HG03066 (cell line): ENCODE measurements around the gene EMP3.

Experiments
- ATAC-seq: cut with Tn5 transposase; IDR thresholded peaks from one replicate; pipeline ENCODE4 v1.9.1; 2021; ENCODE audit warnings: low read depth; ENCODE audit not compliant: unreplicated experiment

The EMP3 gene

DNA sequence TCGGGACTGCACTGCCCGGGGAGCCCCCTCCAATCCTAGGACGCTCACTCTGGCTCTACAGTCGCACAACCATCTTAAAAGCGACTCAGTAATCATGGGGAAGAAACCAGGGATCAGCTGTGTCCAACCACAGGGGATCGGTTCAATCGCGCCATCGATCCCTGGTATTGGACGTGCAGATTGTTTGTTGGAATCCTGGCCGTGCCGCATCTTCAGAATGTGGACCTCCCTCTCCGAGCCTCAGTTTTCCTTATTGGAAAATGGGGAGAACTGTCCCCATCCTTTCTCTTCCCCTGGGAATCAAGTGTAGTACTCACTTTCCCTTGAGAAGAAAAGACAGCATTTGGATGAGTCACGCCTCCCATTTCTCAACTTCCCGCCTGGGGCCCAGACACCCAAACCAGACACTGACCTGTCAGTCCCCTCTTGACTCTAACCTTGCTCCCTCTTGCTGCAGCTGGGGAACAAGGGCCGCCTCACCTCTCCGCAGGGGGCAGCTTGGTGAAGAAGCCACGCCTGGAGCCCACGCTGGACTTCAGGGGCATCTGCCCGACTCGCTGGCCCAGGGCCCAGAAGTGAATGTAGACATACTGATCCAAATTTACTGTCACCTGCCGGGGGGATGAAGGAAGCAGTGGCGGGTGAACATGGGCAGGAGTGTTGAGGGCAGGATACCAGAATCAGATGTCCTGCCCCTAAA lies 17.6 kb downstream of the EMP3 start:
- ATAC-seq, result no peak

DNA sequence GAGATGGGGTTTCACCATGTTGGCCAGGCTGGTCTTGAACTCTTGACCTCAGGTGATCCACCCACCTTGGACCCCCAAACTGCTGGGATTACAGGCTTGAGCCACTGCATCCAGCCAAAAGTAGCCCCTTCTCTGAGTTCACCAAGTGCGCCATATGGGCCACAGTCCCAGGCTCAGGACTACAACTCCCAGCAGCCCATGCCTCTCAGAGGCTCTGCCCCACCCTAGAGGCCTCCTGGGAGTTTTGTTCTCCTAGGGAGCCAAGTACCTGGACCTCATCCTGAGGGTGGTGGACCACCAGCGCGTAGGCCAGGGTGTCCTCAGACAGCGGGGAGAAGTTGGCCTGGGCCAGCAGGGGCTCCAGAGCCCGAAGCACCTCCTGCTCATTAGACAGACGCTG lies 19.5 kb downstream of the EMP3 start:
- ATAC-seq, result no peak

DNA sequence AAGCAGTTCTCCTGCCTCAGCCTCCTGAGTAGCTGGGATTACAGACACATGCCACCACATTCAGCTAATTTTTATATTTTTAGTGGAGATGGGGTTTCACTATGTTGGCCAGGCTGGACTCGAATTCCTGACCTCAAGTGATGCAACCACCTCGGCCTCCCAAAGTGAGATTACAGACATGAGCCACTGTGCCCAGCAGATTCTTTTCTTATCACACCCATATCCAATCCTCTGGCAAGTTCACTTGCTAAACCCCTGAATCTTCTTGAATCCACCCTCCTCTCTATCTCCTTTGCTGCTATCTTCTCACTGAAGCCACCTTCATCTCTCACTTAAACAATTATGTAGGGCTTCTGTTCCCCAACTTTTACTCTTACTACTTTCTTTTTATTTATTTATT lies 20.8 kb downstream of the EMP3 start:
- no peak for ATAC-seq

DNA sequence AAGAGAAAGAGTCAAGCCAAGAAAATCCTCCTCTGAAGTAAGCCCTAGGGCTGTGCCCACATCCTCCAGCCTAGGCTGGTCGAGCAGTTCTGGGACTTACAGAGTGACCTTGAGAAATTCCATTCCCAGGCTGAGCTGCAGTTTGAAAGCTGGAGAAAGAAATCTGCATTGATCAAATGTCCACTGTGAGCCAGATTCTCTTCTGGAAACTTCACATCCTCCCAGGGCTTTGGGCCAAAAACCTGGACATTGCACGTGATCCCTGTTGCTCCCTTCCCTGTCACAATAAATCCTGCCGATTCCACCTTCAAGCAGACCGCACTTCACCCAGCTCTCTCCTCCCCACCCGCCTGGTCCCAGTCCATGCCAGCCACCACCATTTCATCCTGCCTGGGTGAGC lies 22.7 kb downstream of the EMP3 start:
- ATAC-seq, result no peak

DNA sequence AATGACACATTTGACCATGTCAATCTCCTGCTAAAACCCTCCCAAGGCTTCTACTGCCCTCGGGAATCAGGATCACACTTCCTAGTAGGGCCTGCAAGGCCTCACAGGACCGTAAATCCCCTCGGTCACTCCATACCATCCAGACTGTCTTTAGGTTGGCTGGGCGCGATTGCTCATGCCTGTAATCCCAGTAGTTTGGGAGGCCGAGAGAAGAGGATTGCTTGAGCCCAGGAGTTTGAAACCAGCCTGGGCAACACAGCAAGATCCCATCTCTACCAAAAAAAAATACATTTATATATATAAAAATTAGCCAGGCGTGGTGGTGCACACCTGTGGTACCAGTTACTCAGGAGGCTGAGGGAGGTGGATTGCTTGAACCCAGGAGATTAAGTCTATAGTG lies 23.4 kb downstream of the EMP3 start:
- no peak for ATAC-seq

DNA sequence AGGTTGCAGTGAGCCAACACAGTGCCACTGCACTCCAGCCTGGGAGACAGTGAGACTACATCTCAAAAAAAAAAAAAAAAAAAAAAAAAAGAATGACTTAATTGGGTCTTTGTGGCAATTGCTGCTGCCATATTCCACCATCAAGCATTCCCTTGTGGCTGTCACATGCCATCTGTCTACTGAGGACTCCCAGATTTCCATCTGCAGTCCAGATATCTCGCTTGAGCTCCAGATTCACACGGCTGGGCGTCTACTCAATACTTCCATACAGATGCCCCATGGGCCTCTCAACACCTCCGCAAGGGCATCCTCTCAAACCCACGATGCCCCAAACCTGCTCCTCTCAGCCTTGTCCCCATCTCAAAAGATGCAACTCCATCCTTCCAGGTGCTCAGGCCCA lies 25.5 kb downstream of the EMP3 start:
- ATAC-seq, result no peak

DNA sequence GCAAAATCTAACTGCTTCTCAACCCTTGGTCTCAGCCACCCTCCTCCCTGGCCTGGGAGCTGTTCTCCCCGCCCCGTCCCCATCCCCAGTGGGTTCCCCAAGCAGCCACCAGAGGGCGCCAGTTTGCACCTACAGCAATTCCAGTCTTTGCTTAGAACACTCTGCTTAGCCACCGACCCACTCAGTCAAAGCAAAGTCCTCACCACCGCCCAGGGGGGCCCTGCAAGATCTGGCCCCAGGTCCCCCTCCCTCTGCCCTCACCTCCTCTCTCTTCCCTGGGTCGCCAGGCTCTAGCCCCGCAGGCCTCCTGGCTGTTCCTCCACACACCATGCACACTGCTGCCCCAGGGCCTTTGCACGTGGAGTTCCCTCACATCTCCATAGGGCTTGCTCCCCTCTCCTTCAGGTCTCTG lies 26.0 kb downstream of the EMP3 start:
- ATAC-seq, result no peak

DNA sequence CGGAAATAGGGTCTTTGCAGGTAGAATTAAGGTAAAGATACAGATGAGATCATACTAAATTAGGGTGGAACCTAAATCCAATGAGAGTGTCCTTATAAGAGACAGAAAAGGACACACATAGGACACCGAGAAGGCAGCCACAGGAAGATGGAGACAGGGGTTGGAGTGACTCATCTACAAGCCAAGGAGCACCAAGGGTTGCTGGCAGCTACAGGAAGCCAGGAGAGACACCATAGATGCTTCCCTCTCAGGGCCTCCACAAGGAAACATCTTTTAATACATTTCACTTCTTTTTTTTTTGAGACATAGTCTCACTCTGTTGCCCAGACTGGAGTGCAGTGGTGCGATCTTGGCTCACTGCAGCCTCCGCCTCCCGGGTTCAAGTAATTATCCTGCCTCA lies 28.3 kb downstream of the EMP3 start:
- ATAC-seq, result no peak

DNA sequence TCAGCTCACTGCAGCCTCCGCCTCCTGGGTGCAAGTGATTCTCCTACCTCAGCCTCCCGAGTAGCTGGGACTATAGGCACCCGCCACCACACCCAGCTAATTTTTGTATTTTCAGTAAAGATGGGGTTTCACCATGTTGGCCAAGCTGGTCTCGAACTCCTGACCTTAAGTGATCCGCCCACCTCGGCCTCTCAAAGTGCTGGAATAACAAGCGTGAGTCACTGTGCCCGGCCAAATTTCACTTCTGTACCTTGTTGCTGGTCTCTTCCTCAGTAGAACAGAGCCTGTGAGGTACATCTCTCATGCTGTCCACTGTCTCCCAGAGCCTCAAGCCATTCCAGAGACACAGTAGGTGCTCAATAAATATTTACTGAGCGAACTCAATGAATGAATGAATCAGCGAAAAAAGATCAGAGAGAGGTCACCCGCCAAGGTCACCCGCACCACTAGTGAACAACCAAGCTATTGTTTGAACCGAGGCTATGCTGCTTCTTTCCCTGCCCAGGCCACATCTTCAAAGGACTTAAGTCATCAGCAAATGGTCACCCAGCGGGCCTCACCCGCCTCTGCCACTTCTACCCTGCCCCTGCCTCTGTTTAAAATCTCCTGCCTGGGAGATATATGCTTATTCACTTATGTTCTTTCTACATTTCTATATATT lies 29.1 kb downstream of the EMP3 start:
- no peak for ATAC-seq

DNA sequence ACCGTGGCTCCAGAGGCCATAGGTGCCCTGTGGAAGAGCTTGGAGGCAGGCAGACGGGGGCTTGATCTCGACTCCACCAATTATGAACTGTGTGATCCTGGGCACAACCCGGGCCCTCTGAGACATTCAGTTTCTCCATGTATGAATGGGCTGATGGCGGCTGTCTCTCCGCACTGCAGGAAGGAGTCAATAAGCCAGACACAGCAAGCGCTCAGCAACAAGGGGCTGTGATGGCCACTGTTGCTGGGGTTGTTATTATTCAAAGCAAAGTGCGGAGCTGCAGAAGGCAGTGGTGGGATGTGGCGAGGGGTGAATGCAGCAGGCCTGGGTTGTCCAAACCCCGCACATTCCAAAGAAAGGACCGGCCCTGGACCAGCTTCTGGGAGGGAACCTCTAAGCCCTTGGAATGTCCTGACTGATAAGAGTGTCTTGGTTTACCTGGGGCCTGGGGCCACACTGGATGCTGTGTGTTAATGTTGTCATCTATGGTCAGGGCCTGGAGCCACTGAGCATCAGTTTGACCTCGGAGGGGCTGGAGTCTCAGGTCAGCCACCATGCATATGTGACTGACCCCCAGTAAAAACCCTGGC lies 30.1 kb downstream of the EMP3 start:
- no peak for ATAC-seq

DNA sequence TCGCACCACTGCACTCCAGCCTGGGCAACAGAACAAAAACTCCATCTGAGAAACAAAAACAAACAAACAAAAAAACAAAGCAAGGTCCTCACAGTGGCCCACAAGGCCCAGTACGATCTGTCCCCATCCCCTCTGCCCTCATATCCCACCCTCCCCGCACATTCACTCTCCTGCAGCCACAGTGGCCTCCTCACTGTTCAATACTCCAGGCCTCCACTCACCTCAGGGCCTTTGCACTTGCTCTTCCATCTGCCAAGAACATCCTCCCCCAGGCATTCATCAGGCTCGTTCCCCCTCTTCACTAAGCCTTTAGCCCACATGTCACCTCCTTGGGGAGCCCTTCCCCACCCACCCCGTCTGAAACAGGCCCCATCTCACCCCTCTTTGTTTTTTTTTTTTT lies 33.8 kb downstream of the EMP3 start:
- ATAC-seq, result no peak

DNA sequence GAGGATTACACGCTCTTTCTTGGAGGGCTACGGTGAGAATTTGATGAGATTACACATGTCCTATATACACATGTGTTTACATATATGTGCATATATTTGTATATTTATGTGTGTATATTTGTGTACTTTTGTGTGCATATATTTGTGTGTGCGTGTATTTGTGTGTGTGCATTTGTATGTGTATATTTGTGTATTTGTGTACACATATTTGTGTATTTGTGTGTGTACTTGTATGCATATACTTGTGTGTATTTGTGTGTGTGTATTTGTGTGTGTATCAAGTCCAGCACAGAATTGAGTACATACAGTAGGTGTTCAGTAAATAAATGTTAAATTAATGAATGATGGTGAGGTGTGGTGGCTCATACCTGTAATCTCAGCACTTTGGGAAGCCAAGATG lies 36.6 kb downstream of the EMP3 start:
- no peak for ATAC-seq

DNA sequence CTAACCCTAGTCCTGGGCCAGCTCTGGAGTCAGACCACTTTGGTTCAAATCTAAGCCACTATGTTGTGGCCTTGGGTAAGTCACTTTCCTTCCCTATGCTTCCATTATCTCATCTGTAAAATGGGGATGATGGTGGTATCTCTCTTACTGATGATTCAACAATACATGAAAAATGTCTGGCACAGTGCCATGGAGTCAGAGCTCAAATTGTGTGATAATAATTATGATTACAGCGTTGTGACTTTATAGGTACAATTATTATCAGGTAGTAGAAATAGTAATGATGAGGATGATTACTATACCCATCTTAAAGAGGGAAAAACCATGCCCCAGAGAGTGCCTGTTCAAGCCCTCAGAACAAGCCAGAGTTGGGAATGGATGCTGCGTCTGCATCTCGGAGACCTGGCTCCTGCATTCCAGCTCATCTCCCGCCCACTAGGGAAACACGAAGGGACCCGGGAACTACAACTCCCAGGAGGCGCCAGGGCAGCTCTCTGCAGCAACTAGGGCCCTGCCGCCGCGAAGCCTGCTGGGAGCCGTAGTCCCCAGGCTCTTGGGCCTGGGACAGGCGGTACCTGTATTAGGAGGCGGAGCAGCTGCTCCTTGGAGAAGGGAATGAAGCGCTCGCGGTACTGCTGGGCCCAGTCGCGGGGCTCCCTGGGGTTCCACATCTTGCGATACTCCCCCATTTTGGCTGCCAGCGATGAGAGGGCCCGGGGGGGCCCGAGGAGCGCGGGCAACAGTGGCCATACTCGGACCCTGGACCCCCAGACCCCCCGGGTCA lies 37.6 kb downstream of the EMP3 start:
- ATAC-seq, result peak; percentile 51

DNA sequence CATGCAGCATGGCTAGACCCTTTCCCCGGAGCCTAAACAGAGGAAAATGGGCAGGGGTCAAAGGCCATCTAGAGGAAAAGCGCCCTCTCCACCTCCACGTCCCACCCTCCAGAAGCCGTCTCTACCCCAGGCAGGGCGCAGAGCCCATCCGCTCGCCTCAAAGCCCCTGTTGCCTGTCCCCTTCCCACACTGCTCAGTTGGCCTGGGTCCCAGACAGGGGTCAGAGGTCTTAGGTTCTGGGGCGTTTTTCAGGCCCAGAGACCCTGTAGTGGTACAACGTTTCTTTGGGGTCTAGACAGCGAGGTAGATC lies 38.1 kb downstream of the EMP3 start:
- ATAC-seq, result peak; percentile 12

DNA sequence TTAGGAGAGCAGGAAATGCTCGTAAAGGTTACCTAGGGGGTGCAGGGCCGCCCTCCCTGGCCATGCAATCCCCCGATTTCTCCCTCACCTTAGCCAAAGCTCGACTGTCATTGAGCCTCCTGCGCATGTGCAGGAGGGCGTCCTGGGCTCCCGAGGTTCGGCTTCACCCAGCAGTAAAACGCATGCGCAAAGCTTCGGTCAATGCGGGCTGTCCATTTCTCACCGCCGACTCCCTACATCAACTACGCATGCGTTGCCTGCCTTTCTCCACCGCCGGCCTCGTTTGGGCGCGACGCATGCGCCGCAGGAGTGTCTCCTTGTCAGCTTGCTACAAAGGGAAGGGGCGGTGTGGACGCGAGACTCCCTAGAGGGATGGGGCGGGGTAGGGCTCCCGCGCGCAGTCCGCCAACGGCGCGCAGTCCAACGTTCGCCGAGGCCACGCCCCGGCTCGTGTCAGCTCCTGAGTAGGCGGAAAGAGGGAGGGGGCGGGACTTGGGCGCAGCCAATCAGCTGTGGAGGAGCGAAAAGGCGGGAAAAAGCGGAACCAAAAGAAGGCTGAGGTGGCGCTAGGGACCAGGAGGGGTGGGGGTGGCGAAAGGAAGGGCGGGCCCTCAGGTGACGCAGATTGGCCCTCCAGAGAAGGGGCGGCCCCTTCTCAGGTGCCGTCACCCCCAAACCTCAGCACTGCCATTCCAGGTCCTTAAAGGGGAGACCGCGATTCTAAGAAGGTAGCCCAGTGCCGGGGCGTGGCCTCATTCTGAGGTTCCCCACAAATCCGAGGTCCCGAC lies 38.7 kb downstream of the EMP3 start, which contains the start of the genes SYNGR4 and TMEM143:
TSS of gene SYNGR4 (plus strand) at position 558 of the 788 bp plus-strand sequence. CDS start 1,476 bp downstream, outside the sequence.
TSS of gene TMEM143 (minus strand) at position 131 of the 788 bp plus-strand sequence. CDS start at position 111, 20 bp downstream.
- peak; percentile 65 for ATAC-seq

DNA sequence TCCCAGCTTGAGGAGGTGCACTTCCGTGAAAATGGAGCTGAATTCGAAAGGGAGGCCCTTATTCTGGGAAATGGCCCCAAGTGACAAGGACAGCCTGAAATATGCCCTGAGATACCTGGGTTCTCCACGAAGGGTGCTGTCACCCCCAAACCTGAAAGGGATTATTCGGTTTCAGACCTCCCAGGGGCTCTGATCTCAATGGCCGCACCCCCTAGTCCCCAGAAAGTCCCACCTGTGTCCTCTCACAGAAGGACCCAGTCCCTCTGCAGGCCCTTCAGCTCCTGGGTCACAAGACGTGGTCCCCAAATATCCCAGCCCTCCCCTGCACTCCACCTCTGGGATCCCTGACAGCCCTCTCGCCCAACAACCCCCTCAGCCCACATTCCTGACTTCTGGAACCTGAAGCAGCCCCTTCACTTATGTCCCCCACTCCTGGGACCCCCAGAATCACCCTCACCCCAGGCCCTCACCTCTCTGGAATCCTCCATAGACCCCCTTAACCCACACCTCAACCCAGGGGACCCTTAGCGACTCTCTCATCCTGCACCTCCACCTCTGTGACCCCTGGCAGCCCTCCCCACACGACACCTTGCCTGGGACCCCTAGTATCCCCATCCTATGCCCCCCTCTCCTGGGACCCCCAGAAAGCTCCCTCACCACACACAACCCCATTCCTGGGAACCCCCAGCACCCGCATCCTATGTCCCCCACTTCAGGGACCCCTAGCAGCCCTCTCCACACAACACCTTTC lies 39.4 kb downstream of the EMP3 start:
- no peak for ATAC-seq

DNA sequence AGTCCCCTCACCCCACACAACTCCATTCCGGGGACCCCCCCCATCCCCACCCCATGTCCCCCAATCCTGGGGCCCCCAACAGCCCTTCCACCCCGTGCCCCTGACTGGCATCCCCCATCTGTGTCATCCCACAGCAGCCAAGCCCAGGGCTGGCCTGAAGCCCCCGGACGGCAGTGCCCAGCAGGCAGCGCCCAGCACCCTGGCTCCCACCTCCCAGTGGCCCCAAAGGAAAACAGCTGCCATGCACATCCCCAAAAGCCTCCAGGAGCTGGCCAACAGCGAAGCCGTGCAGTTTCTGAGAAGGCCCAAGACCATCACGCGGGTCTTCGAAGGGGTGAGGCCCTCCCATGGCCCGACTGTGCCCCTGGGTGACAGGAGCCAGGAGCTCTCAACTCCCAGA lies 40.2 kb downstream of the EMP3 start:
- ATAC-seq, result no peak

DNA sequence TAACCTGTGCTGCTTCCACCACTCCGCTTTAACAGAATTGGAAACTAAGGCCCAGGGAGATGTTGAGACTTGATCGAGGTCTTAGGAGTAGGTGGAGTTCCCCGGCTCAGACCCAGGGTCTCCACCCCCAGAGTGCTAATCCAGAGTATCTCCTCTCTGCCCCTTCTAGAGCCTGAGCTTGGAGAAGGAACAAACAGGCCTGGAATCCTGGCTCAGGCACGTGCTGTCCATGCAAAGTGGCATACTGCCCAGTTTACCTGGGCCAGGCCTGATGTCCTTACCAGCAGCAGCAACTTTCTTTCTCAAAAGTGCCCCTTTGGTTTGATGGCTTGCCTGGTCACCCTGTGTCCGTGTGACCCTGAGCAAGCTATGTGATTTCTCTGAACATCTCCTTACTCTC lies 42.5 kb downstream of the EMP3 start:
- no peak for ATAC-seq

DNA sequence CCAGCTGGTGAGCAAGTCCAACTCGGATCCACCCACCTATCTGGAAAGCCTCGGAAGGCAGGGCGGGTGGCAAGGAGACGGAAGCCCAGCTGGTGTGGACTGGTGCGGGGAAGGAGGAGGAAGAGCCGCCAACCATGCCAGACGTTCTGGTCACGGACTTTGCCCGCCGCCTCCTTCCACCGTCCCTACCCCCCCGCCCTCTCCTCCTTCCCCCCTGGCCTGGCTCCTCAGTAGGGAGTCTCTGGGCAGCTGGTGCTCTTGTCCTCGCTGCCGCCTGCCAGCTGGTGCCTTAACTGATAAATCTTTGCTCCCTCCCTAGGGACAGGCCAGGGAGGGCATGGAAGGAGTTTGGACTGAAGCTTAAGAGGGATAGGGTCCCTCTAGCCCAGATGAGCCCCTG lies 43.6 kb downstream of the EMP3 start:
- ATAC-seq, result no peak

DNA sequence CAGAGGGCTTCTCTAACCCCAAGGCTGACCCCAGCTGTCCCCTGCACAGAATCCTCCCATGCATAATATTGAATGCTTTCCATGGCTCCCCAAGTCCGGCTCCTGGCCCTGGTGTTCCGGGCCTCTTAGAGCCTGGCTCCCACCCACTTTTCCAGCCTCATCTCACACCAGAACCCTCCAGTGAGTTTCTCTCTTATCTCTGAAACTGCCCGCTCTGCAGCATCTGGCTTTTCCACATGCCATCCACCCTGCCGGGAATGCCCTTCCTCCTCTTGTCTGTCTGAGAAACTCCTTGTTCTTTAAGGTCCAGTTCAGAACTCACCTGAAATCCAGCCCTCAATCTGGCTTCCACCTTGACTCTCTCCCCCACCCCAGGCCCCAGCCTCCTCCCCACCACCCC lies 45.6 kb downstream of the EMP3 start:
- ATAC-seq, result no peak
